OCI-LY3 (cell line): Measurements from ENCODE around the gene MARCHF11.

Experiments used
- H2AFZ ChIP-seq: fragments of 200-600, 300-600 bp; shearing (Covaris generic); 2 replicates; pipeline ENCODE4 v1.6.0; 2014; ENCODE audit warnings: antibody characterized with exemption, low read depth, low read length
- H3K27ac ChIP-seq: fragments of 200-600, 300-600 bp; sonication (generic); 2 replicates; pipeline ENCODE4 v1.5.1; 2014; ENCODE audit warnings: mild to moderate bottlenecking, low read length, moderate library complexity, mixed read lengths
- H3K27me3 ChIP-seq: fragments of 200-600, 300-600 bp; sonication (generic); 2 replicates; pipeline ENCODE4 v1.6.1; 2014; ENCODE audit warnings: low read depth, low read length, mixed read lengths
- H3K36me3 ChIP-seq: fragments of 200-600, 300-600 bp; sonication (generic); replicated peaks from 2 replicates; pipeline ENCODE3; 2014; ENCODE audit warnings: low read depth, low read length, mixed read lengths
- H3K4me1 ChIP-seq: fragments of 300-600, 200-600 bp; sonication (generic); 2 replicates; pipeline ENCODE4 v1.6.1; 2014; ENCODE audit warnings: low read length, mixed read lengths
- H3K4me2 ChIP-seq: fragments of 200-600, 300-600 bp; sonication (generic); 2 replicates; pipeline ENCODE4 v1.6.1; 2014; ENCODE audit warnings: low read length, mixed read lengths
- H3K4me3 ChIP-seq: fragments of 300-600, 200-600 bp; sonication (generic); 2 replicates; pipeline ENCODE4 v1.5.1; 2014; ENCODE audit warnings: antibody characterized with exemption, mild to moderate bottlenecking, low read length, moderate library complexity
- H3K79me2 ChIP-seq: fragments of 300-600, 200-600 bp; shearing (Covaris generic); 2 replicates; pipeline ENCODE4 v1.6.1; 2014; ENCODE audit warnings: mild to moderate bottlenecking, low read length, mixed read lengths
- H3K9ac ChIP-seq: fragments of 300-600, 200-600 bp; shearing (Covaris generic); 2 replicates; pipeline ENCODE4 v1.6.0; 2014; ENCODE audit warnings: mild to moderate bottlenecking, low read length, moderate library complexity
- H3K9me3 ChIP-seq: fragments of 200-600, 300-600 bp; shearing (Covaris generic); 2 replicates; pipeline ENCODE4 v1.6.1; 2014; ENCODE audit warnings: low read length, mixed read lengths; ENCODE audit not compliant: insufficient read depth
- H4K20me1 ChIP-seq: fragments of 200-600, 300-600 bp; sonication (generic); 2 replicates; pipeline ENCODE4 v1.6.1; 2016; ENCODE audit warnings: low read length, mixed read lengths; ENCODE audit not compliant: insufficient read depth
- EZH2phosphoT487 ChIP-seq: fragments of 200-600 bp; shearing (Covaris generic); IDR thresholded peaks from 2 replicates; pipeline ENCODE4 v1.6.1; 2018; ENCODE audit warnings: antibody characterized with exemption, mixed run types, low read depth
- TF ChIP-seq, protein P1 (sequence below): fragments of 200-600, 300-600 bp; sonication (generic); IDR thresholded peaks from 2 replicates; pipeline ENCODE4 v1.5.1; 2014; ENCODE audit warnings: antibody characterized with exemption, low read length, low read depth

Gene MARCHF11

DNA sequence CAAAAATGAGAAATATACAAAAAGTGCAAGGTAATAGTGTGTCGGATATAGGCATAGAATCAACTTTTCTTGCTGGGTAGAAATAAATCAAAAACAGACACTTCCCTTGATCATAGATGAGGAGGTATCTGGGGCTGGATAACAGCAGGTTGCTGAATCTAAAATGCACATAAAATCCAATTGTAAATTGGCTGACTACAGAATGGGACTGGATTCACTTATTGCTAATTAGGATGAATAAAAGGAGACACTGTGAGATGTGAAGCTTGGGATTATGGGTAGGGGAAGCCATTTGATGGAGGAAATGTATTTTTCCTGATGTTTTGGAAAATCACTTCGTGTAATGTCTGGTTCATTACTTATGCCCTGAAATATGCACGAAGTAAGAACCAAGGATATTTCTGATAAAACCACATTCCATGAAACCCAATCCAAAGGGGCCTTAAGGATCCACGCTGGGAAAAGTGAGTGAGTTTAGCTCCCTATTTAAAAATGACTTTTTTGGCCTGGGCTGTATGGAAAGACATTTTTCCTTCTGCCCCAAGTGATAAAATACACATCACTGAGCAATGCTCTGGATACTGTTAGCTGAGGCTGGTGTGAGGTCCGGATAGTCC lies 136.1 kb downstream of the MARCHF11 start:
- H3K27me3 ChIP-seq = no peaks in the 10 kb centered on the region
- TF ChIP-seq EZH2phosphoT487 = no peak
- TF ChIP-seq, protein P1, sequence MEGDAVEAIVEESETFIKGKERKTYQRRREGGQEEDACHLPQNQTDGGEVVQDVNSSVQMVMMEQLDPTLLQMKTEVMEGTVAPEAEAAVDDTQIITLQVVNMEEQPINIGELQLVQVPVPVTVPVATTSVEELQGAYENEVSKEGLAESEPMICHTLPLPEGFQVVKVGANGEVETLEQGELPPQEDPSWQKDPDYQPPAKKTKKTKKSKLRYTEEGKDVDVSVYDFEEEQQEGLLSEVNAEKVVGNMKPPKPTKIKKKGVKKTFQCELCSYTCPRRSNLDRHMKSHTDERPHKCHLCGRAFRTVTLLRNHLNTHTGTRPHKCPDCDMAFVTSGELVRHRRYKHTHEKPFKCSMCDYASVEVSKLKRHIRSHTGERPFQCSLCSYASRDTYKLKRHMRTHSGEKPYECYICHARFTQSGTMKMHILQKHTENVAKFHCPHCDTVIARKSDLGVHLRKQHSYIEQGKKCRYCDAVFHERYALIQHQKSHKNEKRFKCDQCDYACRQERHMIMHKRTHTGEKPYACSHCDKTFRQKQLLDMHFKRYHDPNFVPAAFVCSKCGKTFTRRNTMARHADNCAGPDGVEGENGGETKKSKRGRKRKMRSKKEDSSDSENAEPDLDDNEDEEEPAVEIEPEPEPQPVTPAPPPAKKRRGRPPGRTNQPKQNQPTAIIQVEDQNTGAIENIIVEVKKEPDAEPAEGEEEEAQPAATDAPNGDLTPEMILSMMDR = no peak
- H3K4me3 ChIP-seq = no peak overlapping the region
- no peaks in the 10 kb centered on the region for H3K4me1 ChIP-seq
- H3K36me3 ChIP-seq = no peaks in the 10 kb centered on the region
- no peak overlapping the region for H3K9ac ChIP-seq
- H4K20me1 ChIP-seq = no peaks in the 10 kb centered on the region
- no peak overlapping the region for H3K4me2 ChIP-seq
- no peaks in the 10 kb centered on the region for H3K79me2 ChIP-seq
- H3K27ac ChIP-seq = no peak overlapping the region
- no peaks in the 10 kb centered on the region for H3K9me3 ChIP-seq
- no peak overlapping the region for H2AFZ ChIP-seq

DNA sequence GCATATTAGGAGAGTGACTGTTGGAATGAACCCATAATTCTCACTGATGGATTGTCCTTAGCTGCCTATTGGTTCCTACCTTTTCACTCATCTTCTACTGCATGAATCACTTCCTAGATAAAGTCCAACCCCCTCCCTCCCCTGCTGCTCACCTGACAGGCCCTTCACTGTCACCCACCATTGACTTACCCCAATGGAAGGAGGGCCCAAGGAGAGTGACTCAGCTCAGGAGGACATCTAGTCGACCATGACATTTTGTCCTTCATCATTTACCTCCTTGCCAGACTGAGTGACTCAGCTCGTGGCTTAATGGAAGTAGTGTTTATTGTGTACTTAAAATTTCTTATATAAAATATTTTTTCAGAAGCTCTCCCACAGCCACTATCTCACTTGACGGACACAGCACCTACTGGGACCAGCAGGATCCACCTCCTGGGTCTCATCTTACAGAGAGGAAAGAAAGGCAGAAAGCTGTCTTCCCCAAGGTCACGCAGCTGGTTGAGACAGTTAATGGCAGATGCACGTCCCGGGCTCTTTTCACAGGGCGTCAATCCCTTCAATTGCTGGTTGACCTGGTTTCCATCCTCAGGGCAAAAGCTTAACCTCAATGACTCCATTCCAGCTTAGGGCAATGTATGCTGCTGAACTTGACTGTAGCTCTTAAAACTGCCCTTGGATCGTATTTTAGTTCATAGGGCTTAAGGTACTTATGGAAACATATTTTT lies 142.3 kb downstream of the MARCHF11 start:
- no peak overlapping the region for H2AFZ ChIP-seq
- H4K20me1 ChIP-seq = no peaks in the 10 kb centered on the region
- no peak overlapping the region for H3K9ac ChIP-seq
- H3K4me3 ChIP-seq = no peak overlapping the region
- H3K36me3 ChIP-seq = no peaks in the 10 kb centered on the region
- TF ChIP-seq EZH2phosphoT487 = no peak
- TF ChIP-seq, protein P1 = no peak
- H3K4me2 ChIP-seq = no peak overlapping the region
- no peaks in the 10 kb centered on the region for H3K79me2 ChIP-seq
- no peaks in the 10 kb centered on the region for H3K4me1 ChIP-seq
- no peaks in the 10 kb centered on the region for H3K27me3 ChIP-seq
- H3K9me3 ChIP-seq = no peaks in the 10 kb centered on the region
- no peak overlapping the region for H3K27ac ChIP-seq

DNA sequence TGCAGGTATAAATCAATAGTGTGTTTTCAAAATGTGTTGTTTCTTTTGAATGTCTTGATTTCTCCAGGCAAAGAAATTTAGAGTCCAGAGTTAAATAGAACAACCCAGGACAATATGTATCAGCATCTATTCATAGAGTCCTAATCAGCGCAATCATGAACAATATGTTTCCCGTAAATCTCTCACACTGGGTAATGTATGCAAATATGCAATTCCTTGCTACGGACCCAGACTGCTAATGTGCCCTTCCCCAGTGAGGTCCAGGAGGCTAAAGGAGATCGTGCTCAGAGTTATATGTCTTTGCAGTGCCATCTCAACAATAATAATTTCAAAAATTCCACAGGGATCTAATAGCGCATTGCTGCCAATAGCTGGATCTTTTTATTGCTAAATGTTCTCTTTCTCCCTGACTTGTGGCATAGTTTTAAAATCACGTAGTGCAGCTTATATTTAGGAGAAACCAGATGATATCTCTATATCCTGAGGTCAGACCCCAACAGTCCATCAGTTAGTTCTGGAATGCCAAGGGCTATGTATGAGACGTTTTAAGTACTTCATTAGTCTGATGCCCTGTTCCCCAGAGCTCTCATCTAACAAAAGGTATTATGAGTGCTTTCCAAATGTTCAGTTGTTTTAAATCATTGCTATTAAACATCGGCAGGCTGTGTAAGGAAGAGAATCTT lies 145.1 kb downstream of the MARCHF11 start:
- Histone ChIP-seq H3K27ac (no peak overlapping the region), H3K36me3 (no peaks in the 10 kb centered on the region), H2AFZ (no peak overlapping the region), H3K4me2 (no peak overlapping the region), H3K27me3 (no peaks in the 10 kb centered on the region), H3K79me2 (no peaks in the 10 kb centered on the region), H3K4me3 (no peak overlapping the region), H4K20me1 (no peaks in the 10 kb centered on the region), H3K4me1 (no peaks in the 10 kb centered on the region), H3K9ac (no peak overlapping the region), H3K9me3 (no peaks in the 10 kb centered on the region)
- TF ChIP-seq, protein P1 = no peak
- no peak for TF ChIP-seq EZH2phosphoT487

DNA sequence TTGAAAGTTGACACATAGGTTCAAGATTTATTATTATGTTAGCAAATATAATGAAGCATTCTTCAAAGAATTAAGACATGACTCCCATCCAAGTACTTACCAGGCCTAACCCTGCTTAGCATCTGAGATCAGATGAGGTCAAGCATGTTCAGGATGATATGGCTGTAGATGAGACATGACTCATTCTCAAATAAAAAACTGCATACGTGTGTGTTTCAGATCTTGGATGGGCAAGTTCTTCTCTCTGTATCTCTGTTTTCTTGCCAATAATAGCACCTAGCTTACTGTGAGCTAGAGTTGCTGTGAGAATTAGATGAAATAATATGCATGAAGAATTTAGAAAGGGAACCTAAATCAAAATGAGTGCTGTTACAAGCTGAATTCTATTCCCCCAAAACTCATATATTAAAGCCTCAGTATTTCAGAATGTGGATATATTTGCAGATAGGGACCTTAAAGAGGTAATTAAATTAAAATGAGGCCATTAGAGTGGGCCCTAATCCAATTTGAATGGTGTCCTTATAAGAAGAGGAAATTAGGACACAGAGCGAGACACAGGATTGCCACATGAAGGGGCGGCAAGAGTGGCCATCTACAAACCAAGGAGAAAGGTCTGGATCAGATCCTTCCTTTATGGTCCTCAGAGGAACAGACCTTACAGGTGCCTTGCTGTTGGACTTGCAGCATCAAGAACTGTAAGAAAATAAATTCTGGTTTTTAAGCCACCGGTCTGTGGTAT lies 146.2 kb downstream of the MARCHF11 start:
- H3K4me3 ChIP-seq = no peak overlapping the region
- H3K4me1 ChIP-seq = no peaks in the 10 kb centered on the region
- no peaks in the 10 kb centered on the region for H3K36me3 ChIP-seq
- no peaks in the 10 kb centered on the region for H3K27me3 ChIP-seq
- H2AFZ ChIP-seq = no peak overlapping the region
- TF ChIP-seq EZH2phosphoT487 = no peak
- TF ChIP-seq, protein P1 = no peak
- H3K79me2 ChIP-seq = no peaks in the 10 kb centered on the region
- H3K27ac ChIP-seq = no peak overlapping the region
- no peak overlapping the region for H3K9ac ChIP-seq
- no peaks in the 10 kb centered on the region for H3K9me3 ChIP-seq
- H4K20me1 ChIP-seq = no peaks in the 10 kb centered on the region
- no peak overlapping the region for H3K4me2 ChIP-seq
